A549 (cell line): Measurements from ENCODE around the gene RNF145. TPM values are rescaled to one million over a fixed set of nuclear protein-coding genes. Genes with fewer than 3 reads are reported as not detected.

Experiments
- ATAC-seq, 2 experiments: fragments of 200-7000 bp in 1 of 2; fragments of >200 bp in 1 of 2; cut with Nextera tagmentation in 1 of 2; cut with Tn5 transposase in 1 of 2; 3 replicates each; pipeline versions ENCODE4 v1.8.0 to v1.9.1; 2018 to 2020; ENCODE audit warnings: mild to moderate bottlenecking in 1 of 2, moderate library complexity in 1 of 2
- CTCF ChIA-PET: fragments of 300-600 bp; sonication (Branson Sonifier 250); formaldehyde crosslinking; extraction: SDS; loops from one replicate; lab custom pipeline; 2021; ENCODE audit warnings: antibody characterized with exemption, inconsistent platforms; lab: Yijun Ruan, JAX
- POLR2A ChIA-PET: fragments of 350-600 bp; formaldehyde crosslinking; extraction: SDS; loops from one replicate; lab custom pipeline; 2021; ENCODE audit warnings: antibody characterized with exemption, inconsistent platforms; lab: Yijun Ruan, JAX
- DNase-seq, 2 experiments: peaks; one replicate each; pipeline versions ENCODE4 v3.0.0 to v3.0.0-alpha.2; 2011 to 2016; ENCODE audit warnings: low read depth in 1 of 2, low spot score in 1 of 2
- FAIRE-seq: peaks from 2 replicates; lab custom pipeline; 2011; peaks lifted over from hg19 to GRCh38; lab: Jason Lieb, UNC
- H3K27ac ChIP-seq, 2 experiments: fragments of >200 bp; sonication (Bioruptor Twin); formaldehyde crosslinking; 3 replicates each; pipeline ENCODE4 v1.5.1; 2016 to 2017
- H3K4me1 ChIP-seq: fragments of >200 bp; sonication (Bioruptor Twin); formaldehyde crosslinking; 3 replicates; pipeline ENCODE4 v1.6.1; 2016
- H3K4me2 ChIP-seq: fragments of >200 bp; sonication (Bioruptor Twin); formaldehyde crosslinking; 3 replicates; pipeline ENCODE4 v1.6.1; 2016
- H3K4me3 ChIP-seq: fragments of >200 bp; sonication (Bioruptor Twin); formaldehyde crosslinking; 3 replicates; pipeline ENCODE4 v1.5.1; 2016
- H3K9me3 ChIP-seq: fragments of >200 bp; sonication (Bioruptor Twin); formaldehyde crosslinking; 3 replicates; pipeline ENCODE4 v1.6.1; 2016
- BHLHE40 ChIP-seq: IDR thresholded peaks from 2 replicates; pipeline ENCODE4 v1.6.1; 2012; ENCODE audit warnings: low read depth, low read length, inconsistent platforms
- CEBPB ChIP-seq, 2 experiments: fragments of >200 bp in 1 of 2; sonication (Bioruptor Twin) in 1 of 2; formaldehyde crosslinking in 1 of 2; IDR thresholded peaks; 2 replicates each; pipeline ENCODE4 v1.6.1; 2012 to 2016
- CHD2 ChIP-seq: fragments of 150-350 bp; IDR thresholded peaks from 2 replicates; pipeline ENCODE4 v1.6.1; 2014; ENCODE audit warnings: low read length; ENCODE audit not compliant: partially characterized antibody
- EHMT2 ChIP-seq: fragments of 200-600 bp; sonication (generic); IDR thresholded peaks from 2 replicates; pipeline ENCODE4 v1.6.1; 2016; ENCODE audit warnings: antibody characterized with exemption, low read depth, mild to moderate bottlenecking, moderate library complexity
- EP300 ChIP-seq, 2 experiments: fragments of >200 bp; sonication (Bioruptor Twin); formaldehyde crosslinking; IDR thresholded peaks; 2 replicates in 1 of 2; 3 replicates in 1 of 2; pipeline ENCODE4 v1.6.1; 2016 to 2017
- FOSL2 ChIP-seq, 2 experiments: fragments of 450-650 bp in 1 of 2; fragments of >200 bp in 1 of 2; sonication (Bioruptor Twin) in 1 of 2; formaldehyde crosslinking; IDR thresholded peaks; 2 replicates each; pipeline versions ENCODE4 v1.5.0 to v1.6.1; 2016 to 2020; ENCODE audit warnings: mild to moderate bottlenecking in 1 of 2, moderate library complexity in 1 of 2
- FOXS1 ChIP-seq: fragments of 250-450 bp; sonication (Bioruptor Pico); IDR thresholded peaks from 2 replicates; pipeline ENCODE4 v1.5.0; 2020; ENCODE audit warnings: mild to moderate bottlenecking, moderate library complexity
- HDAC2 ChIP-seq: fragments of 200-600 bp; sonication (generic); IDR thresholded peaks from 2 replicates; pipeline ENCODE4 v1.6.1; 2016
- HOXB13 ChIP-seq: fragments of 250-450 bp; sonication (Bioruptor Pico); IDR thresholded peaks from 2 replicates; pipeline ENCODE4 v1.5.0; 2020; ENCODE audit warnings: low read depth, mild to moderate bottlenecking, moderate library complexity
- JUN ChIP-seq, 2 experiments: fragments of >200 bp; sonication (Bioruptor Twin); formaldehyde crosslinking; IDR thresholded peaks; 2 replicates in 1 of 2; 3 replicates in 1 of 2; pipeline ENCODE4 v1.6.1; 2016 to 2017
- JUNB ChIP-seq: fragments of >200 bp; sonication (Bioruptor Twin); formaldehyde crosslinking; IDR thresholded peaks from 2 replicates; pipeline ENCODE4 v1.6.1; 2016
- KDM1A ChIP-seq: fragments of 200-600 bp; sonication (generic); IDR thresholded peaks from 2 replicates; pipeline ENCODE4 v1.6.1; 2016; ENCODE audit warnings: low read depth, mild to moderate bottlenecking
- KDM5A ChIP-seq: fragments of 200-600 bp; sonication (generic); IDR thresholded peaks from 2 replicates; pipeline ENCODE4 v1.6.1; 2016; ENCODE audit warnings: antibody characterized with exemption, mild to moderate bottlenecking
- MAZ ChIP-seq: fragments of 150-350 bp; IDR thresholded peaks from 2 replicates; pipeline ENCODE4 v1.6.1; 2014; ENCODE audit warnings: antibody characterized with exemption, low read depth, low read length, borderline replicate concordance
- PHF8 ChIP-seq: fragments of 200-600 bp; sonication (generic); IDR thresholded peaks from 2 replicates; pipeline ENCODE4 v1.6.1; 2016; ENCODE audit warnings: low read depth, mild to moderate bottlenecking, antibody characterized with exemption, moderate library complexity, borderline replicate concordance
- RFX5 ChIP-seq: fragments of 450-650 bp; IDR thresholded peaks from 2 replicates; pipeline ENCODE4 v1.7.1; 2014; ENCODE audit warnings: antibody characterized with exemption, mild to moderate bottlenecking, moderate library complexity
- RNF2 ChIP-seq: fragments of 200-600 bp; sonication (generic); IDR thresholded peaks from 2 replicates; pipeline ENCODE4 v1.6.1; 2016; ENCODE audit warnings: low read depth, mild to moderate bottlenecking, antibody characterized with exemption, moderate library complexity, borderline replicate concordance
- TP53 ChIP-seq: fragments of 250-450 bp; sonication (Bioruptor Pico); IDR thresholded peaks from 2 replicates; pipeline ENCODE4 v1.5.0; 2021; ENCODE audit warnings: mild to moderate bottlenecking, moderate library complexity
- ZC3H11A ChIP-seq: fragments of 450-650 bp; IDR thresholded peaks from 2 replicates; pipeline ENCODE4 v1.6.1; 2014; ENCODE audit warnings: antibody characterized with exemption, mild to moderate bottlenecking
- ZSCAN20 ChIP-seq: fragments of 250-450 bp; sonication (Bioruptor Pico); IDR thresholded peaks from 2 replicates; pipeline ENCODE4 v1.8.0; 2022; ENCODE audit warnings: mild to moderate bottlenecking, moderate library complexity
- WGBS: methylation state at CpG from one replicate; pipeline ENCODE4 v1.1.6; 2017; ENCODE audit errors: missing lambda C conversion rate; 5-methylcytosine and 5-hydroxymethylcytosine counted together
- polyA plus RNA-seq, 4 experiments: library from polyadenylated mRNA; depleted of rRNA in 3 of 4; stranded (reverse); fragments of >200 nt; fragmentation: RNase III in 1 of 4; extraction: RNeasy Plus Mini Kit Qiagen cat#74134 plus additional on column Dnase treatment in 1 of 4; gene quantifications; 2 replicates in 3 of 4; 3 replicates in 1 of 4; pipeline ENCODE4 v1.2.3, GENCODE V29; 2011 to 2017
- TF ChIP-seq, protein P1 (sequence below): fragments of 450-650 bp; IDR thresholded peaks from 2 replicates; pipeline ENCODE4 v1.6.1; 2014; ENCODE audit warnings: antibody characterized with exemption
- TF ChIP-seq, protein P2 (sequence below): fragments of 150-350 bp; IDR thresholded peaks from 2 replicates; pipeline ENCODE4 v1.6.1; 2014; ENCODE audit warnings: low read depth, mild to moderate bottlenecking, low read length

Gene RNF145
- polyA plus RNA-seq, 2 of the 4 experiments (the other 2 are of a cell fraction) = 122 to 146 TPM

DNA sequence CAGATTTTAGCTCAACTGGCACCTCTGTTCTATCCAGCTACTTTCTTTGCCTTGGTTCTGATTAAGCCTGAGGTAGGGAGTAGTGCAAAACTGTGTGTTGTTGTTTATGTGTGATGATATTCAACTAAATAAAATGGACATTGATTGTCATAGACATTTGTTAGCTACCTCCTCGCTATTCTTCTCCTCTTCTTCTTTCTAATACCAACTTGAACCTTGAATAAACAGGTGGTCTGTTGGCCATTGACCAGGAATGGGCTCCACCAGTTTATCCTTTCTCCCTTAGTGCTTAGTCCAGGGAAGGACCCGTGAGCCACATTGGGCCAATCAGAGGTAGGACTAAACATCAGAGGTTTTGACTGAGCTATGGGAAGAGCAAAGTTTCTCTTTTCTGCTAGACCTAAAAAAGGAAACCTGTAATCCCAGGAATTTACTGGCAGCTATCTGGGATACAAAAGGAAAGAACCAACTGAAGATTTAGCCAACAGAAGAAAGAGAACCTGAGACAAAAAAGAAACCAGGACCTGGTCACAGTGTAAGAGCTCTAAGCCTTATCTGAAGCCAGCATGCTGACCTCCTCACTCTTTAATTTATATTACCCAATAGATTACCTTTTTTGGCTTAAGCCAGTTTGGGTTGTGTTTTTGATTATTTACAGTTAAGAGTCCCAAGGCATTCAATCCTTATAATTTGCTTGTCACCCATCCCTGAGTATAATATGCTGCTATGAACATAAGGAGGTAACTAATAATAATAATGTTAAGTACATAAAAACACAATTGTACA, 5.3 kb upstream of the RNF145 start:
- no peak for DNase-seq
- POLR2A ChIA-PET = no interaction called here
- CTCF ChIA-PET = interaction anchor here (0.6 to 3.0 kb wide), 3 partner anchors 11 to 65 kb away, joined by 3 to 14 read pairs (median 6); no protein-coding TSS in a partner anchor

DNA sequence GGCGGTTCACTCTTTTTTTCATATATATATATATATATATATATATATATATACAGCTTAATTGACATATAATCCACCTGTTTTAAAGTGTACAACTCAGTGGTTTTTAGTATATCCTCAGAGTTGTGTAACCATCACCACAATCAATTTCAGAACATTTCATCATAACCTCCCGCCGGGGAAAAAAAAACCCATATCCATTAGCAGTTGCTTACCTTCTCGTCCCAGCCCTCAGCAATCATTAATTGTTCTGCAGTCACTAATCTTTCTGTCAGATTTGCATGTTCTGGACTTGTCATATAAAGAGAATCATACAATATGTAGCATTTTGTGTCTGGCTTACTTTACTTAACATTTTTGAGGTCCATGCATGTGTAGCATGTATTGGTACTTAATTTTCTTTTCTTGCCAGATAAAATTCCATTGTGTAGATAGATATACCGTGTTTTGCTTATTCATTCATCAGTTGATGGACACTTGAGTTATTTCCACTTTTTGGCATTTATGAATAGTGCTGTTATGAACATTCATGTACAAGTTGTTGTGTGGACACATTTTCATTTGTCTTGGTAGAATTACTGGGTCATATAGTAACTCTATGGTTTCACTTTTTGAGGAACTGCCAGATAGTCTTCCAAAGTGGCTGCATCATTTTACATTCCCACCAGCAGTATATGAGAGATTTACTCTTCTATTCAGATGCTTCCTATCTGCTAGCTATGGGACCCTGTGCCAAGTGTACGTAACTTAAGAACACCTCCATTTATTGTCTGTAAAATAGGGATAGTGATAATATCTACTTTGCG, 3.5 kb upstream of the RNF145 start:
- H3K4me1 ChIP-seq = peaks cover 35% of the 10 kb centered on the region
- H3K4me3 ChIP-seq = no peak overlapping the region
- 93% methylated on average over 7 of the region's 7 CpGs for WGBS
- ATAC-seq (no peak), DNase-seq (no peak), FAIRE-seq (peak; percentile 51)
- H3K27ac ChIP-seq = peak overlapping the region in 1 of 2 experiments; percentile 28; a peak in 1 of 6 replicates
- H3K4me2 ChIP-seq = no peak overlapping the region
- CTCF ChIA-PET = interaction anchor here (2.5 to 3.0 kb wide), 2 partner anchors 56 kb away, joined by 9 to 14 read pairs; no protein-coding TSS in a partner anchor
- POLR2A ChIA-PET = no interaction called here
- no peaks in the 10 kb centered on the region for H3K9me3 ChIP-seq
- TF ChIP-seq EHMT2 (no peak), RNF2 (no peak), RFX5 (no peak), JUNB (no peak), KDM5A (no peak), ZSCAN20 (no peak), PHF8 (no peak), CHD2 (no peak), BHLHE40 (no peak), HOXB13 (no peak), FOXS1 (CRISPR knock-in tag) (no peak), EP300 (IDR thresholded peaks at IDR 0.05) (no peak), JUN (IDR thresholded peaks at IDR 0.05) (no peak), MAZ (no peak), ZC3H11A (no peak), TP53 (CRISPR knock-in tag) (no peak)
- TF ChIP-seq, protein P1, sequence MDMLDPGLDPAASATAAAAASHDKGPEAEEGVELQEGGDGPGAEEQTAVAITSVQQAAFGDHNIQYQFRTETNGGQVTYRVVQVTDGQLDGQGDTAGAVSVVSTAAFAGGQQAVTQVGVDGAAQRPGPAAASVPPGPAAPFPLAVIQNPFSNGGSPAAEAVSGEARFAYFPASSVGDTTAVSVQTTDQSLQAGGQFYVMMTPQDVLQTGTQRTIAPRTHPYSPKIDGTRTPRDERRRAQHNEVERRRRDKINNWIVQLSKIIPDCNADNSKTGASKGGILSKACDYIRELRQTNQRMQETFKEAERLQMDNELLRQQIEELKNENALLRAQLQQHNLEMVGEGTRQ = no peak
- TF ChIP-seq, all 56 proteins: peak for 0

More for the DNA sequence above, 5.3 kb upstream of the RNF145 start:
- FAIRE-seq = peak; percentile 36
- WGBS = 94% methylated on average over 2 of the region's 2 CpGs
- H3K4me2 ChIP-seq = no peak overlapping the region
- H3K4me1 ChIP-seq = peaks cover 48% of the 10 kb centered on the region
- H3K27ac ChIP-seq = peak overlapping the region in 1 of 2 experiments; percentile 53; a peak in 3 of 6 replicates
- no peak overlapping the region for H3K4me3 ChIP-seq
- TF ChIP-seq KDM1A = no peak
- no peak for TF ChIP-seq CEBPB (IDR thresholded peaks at IDR 0.05)
- no peak for TF ChIP-seq FOSL2 (IDR thresholded peaks at IDR 0.05)
- TF ChIP-seq FOSL2 (CRISPR knock-in tag; IDR thresholded peaks at IDR 0.05) = no peak
- no peak for TF ChIP-seq HDAC2
- TF ChIP-seq, protein P2, sequence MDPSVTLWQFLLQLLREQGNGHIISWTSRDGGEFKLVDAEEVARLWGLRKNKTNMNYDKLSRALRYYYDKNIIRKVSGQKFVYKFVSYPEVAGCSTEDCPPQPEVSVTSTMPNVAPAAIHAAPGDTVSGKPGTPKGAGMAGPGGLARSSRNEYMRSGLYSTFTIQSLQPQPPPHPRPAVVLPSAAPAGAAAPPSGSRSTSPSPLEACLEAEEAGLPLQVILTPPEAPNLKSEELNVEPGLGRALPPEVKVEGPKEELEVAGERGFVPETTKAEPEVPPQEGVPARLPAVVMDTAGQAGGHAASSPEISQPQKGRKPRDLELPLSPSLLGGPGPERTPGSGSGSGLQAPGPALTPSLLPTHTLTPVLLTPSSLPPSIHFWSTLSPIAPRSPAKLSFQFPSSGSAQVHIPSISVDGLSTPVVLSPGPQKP = no peak
- ATAC-seq = no peak
- no peaks in the 10 kb centered on the region for H3K9me3 ChIP-seq
